WI38 (cell line): ENCODE results near the gene SFXN5.

Experiments used
- H3K4me3 ChIP-seq: 2 replicates; pipeline ENCODE4 v1.5.1; 2011; ENCODE audit warnings: low read depth, mild to moderate bottlenecking, control low read depth, low read length
- CTCF ChIP-seq: IDR thresholded peaks from 2 replicates; pipeline ENCODE4 v1.5.1; 2012; ENCODE audit warnings: low read depth, mild to moderate bottlenecking, control low read depth, low read length

The SFXN5 gene

DNA sequence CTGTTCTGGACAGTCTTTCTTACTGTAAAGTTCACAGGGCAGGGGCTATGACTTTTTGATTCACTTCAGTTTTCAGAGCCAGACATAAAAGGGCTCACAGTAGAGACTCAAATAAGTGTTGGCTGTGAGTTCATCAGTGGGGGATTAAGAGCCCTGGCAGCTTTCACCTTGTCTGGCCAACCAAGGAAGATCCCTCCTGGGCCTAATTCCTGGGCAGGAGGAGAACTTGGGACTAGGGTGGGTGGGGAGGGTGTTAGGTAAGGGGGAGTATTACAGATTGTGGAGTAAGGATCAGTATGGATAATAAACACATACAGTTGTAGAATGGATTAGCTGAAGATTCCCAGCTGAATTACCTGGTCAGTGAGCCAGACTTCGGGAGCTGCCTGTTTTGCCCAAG lies 904 bp upstream of the SFXN5 start:
- H3K4me3 ChIP-seq = peak overlapping the region; percentile 79; the same call in 1 of the 2 replicates
- no peak for TF ChIP-seq CTCF

GRCh38 chr2:73072129-73072395 lies 550 bp upstream of the SFXN5 start:
- H3K4me3 ChIP-seq = peak overlapping the region; percentile 79
- no peak for TF ChIP-seq CTCF

DNA sequence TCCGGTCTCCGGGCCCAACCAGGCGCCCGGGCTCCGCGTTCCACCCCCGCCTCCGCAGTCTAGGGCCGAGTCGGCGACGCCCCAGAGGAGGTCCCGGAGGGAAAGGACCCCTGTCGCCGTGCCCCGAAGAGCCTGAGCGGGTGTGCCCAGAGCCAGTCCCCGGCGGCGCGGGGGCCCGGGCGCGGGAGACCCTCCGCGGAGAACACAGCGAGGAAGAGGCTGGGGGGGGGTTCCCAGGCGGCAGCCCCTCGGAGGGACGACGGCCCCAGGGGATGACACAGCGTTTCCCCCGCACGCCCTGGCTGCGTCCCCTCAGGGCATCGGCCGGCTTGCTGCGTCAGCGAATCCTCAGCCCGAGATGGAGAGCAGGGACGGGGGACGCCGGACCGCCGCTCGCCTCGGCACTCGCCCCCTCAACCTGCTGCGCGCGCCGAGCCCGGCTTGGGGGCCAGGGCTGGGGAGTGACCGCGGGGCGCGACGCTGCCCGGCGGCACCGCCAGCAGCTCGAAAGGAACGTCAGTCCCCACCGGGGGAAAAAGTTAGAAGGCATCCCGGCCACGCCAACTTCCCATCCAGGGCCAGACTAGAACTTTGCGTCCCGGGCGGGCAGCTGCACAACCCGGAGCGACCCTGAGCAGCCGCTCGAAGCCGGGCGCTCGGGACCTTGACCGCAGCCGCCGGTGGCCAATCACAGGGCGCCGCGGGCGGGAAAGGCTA lies 711 bp downstream of the SFXN5 start:
- H3K4me3 ChIP-seq = peak overlapping the region; percentile 79
- no peak for TF ChIP-seq CTCF

DNA sequence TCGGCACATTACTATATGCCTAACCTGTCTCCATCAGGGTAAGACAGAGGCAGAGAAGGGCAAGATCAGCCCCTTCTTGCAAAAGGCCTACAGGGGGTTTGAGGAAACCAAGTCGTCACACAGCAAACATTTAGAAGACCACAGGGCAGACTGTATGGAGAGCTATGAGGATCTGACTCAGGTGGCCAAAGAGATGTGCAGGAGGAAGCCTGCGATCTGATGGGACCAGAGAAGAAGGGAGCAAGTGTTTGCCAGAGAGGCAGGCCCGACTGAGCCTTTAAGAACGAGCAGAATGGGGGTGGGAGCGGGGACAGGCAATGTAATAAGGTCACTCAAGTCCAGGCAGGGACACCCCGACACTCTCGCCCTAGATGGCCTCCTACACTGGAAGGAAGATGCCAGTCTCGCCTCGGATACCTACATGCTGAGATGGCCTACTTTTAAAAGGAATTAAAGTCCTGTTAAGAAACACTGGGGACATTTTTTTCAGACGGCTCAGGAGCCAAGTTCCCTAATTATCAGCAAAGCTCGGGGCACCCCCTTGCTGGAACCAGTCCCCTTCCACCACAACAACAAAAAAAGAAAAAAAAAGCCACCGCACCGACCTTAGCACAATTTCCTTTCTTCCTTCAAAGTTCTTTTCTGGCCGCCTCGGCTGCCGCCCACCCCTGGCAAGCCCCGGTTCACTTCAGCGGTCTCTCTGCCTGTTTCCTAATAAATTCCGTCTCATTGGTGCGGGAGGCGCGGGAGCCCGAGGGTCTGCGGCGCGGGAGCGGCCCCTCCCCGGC lies 1.5 kb downstream of the SFXN5 start:
- TF ChIP-seq CTCF = no peak
- peak overlapping the region; percentile 79 for H3K4me3 ChIP-seq

DNA sequence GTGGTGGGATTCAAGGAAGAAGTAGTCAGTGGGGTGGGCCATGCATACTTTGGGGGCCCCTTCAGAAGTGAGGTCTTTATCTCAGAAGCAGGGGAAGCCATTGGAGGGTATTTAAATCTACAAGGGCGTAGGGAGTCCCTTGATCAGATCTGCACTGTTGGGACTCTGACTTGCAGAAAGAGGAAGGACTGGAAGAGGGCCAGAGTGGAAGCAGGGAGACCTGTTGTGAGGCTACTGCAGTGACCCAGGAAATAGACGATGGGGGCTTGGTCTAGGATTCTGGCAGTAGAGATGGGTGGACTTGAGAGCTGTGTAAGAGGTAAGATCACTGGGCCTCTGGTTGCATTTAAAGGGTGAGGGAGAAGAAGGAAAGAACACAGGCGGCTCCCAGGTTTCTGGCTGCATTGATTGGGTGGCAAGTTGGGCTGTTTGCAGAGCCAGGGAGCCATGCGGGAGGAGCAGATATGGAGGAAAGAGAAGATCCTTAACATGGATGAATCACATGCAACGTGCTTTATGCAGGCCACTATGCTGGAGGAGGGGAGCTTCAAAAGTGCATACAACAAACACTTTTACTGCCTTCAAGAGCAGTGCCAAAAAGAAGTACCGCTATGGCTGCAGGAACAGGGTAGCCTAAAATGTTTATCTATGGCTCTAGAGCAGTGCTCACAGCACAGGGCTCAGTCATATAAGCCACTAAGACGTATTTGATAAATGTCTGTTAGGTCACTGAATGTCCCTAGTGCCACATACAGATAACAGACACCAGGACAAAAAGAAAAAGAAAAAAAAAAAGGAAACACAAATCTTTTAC lies 2.3 kb downstream of the SFXN5 start:
- peak overlapping the region; percentile 79 for H3K4me3 ChIP-seq

DNA sequence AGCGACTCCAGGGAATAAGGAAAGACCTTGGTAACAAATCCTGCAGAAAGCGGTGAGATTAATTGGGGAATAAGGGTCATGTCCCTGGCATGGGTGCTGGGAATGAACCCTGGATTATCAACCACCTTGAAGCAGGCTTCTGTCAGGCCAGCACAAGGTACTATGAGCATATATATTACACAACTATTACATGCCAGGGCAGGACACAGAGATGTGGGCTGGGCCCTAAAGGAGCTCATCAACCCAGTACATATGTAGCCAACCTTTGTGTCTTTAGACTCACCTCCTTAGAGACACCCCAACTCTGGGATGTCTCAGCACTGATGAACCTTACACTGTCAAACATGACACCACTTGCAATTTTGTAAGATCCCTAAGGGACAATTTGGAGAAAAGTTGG lies 3.4 kb downstream of the SFXN5 start:
- no peak for TF ChIP-seq CTCF
- H3K4me3 ChIP-seq = no peak overlapping the region

More for the DNA sequence above, 2.3 kb downstream of the SFXN5 start:
- no peak for TF ChIP-seq CTCF
